NCI-H345 (cell line): ENCODE results near the gene NELL2.

Source experiments
- DNase-seq: peaks from one replicate; lab custom pipeline; 2025; lab: John Stamatoyannopoulos, UW

NELL2 gene

DNA sequence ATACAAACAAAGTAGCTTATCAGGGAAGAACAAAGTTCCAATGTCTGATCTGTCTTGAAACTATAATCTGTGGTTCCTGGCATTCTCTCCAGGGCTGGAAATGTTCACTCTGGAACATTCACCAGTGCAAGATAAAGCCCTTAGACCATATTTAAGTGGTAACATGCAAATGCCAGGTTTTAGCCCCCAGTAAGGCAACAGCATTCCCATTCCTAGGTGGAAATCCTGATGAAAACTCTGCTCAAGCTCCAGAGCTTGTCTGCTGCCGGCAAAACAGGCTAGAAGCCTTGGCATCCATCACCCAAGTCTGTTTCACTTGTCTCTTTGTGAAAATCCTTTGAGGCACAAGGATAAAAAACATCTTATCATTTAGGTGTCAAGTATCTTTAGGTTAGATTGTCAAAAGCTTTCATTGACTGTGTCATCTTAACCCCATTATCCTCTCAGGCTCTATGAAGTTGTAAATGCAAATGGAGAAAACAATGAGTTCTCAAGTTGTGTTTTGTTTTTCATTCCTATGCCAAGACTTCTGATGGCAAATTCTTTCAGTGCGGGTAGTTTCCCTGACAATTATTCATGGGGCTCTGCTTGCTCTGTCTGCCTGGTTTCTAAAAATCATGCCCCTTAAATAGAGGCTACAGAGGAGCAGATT, 344.7 kb downstream of the NELL2 start:
- no peak for DNase-seq

DNA sequence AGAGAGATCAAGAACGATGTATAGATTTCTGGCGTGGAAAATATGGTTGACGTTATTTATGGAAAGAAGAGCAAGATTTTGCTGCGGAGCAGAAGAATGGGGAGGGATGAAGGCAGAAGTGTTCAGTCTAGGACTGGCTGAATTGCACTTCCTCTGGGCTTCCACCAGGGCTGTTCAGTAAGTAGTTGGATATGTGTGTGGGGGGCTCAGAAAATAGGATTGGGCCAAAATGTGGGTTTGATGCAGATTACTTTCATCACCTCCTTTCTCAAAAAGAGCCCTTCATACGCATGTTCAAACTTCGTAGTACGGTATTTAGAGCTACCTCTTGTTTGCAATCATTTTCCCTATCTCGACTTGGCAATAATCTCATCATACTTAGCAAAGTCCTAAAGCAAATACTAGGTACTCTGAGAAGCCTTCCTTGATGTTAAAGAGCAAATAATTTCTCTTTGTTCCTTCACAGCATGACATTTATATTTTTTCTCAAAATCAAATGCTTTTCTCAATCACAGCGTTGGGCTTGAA, 349.4 kb downstream of the NELL2 start:
- DNase-seq = no peak

DNA sequence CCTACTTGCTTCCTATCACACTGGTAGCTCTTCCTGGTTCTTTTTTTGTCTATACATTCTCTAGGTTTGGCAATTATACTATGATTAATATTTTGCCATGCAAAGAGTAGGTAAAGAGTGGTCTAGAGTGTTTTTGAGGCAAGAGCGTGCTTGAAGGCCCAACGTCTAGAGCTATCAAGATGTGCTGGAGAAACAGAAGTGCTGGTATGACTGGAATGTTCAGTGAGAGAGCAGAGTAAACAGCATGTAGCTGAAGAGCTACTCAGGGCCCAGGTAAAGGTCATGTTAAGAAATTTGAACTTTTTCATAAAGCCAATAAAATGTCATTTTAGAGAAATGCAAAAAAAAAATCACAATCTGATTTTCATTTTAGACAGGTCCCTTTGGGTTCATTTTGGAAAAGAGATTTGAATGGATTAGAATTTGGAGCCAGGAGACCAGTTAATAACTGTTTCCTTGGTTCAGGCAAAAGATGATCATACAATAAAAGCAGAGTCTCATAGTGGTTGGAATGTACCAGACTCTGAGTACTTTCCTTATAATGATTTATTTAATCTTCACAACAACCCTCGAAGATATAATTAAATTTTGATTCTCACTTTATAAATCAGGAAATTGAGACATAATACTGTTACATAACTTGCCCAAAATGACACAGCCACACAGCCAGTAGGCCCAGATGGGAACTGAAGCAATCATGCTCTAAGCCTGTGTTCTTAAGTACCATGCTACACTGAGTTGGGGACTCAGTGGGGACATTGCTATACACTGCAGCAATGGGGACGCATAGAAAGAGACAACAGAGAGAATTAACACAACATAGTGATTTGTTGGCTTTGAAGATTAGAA, 350.1 kb downstream of the NELL2 start:
- no peak for DNase-seq

DNA sequence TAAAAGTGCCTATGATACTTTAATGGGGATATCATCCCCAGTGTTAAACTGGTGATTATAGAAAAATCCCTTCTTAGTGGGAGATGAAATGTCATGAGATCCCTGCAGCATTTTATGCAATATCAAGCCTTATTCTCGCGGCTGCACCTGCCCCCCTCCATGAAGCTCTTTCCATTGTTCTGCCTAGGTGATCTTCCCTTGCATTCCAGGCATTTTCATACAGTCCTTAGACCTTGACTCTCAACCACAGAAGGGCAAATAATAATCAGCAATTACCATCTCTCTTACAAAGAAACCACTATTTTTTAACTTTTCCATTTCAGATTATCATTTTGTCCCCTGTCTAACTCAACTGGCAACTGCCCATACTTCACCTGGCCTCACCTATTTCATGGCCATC, 352.3 kb downstream of the NELL2 start:
- DNase-seq = no peak

DNA sequence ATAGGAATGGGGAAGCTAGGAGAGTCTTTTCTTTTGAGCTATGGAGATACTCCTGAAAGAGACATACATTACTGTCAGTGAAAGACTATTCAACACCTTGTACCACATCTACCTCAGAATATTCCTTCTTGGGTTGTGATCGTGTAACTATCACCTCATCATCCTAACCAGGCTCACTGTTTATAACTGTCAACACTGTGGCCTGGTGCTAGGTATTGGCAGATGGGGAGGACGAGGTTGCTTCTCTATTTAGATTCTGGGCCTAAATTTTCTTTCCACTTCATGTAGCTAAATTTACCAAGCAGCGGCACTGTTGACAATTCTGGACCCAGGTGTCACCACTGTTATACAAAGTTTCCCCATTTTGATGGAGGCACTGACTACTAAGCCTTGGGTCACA, 354.4 kb downstream of the NELL2 start:
- DNase-seq = no peak

DNA sequence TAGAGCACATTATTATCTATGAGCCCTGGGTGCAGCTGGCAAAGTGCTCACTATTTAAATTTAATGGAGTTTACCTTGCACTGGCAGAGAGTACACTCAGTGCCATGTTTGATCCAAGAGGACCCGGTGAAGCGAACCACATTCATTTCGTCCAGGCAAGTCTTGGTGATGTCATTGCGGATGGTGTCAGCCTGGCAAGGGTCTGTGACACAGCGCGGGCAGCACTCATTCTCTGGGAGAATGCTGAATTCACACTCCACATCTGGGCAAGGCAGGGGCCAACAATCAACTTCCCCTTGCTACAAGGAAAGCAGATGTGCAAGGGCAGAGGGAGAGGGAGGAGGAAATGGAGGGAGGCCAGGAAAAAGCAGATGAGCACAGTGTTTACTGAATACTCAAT, 356.2 kb downstream of the NELL2 start:
- no peak for DNase-seq

DNA sequence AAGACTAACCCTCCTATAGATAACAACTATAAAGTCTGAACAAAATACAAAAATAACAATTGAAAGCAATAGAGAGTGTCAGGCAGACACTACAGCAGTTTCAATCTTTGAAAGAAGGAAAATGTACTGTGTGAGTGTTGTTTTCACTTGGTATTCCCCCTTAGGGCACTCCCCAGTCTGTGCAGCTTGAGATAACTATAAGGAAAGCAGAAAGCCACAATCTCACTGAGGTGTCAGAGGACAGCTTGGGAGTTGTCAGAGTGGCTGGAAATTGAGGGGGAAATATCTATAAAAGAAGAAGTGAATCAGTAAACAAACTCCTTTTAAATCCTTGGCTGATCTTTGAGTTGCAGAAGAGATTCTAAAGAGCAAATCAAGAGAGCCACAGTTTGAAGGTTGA, 364.8 kb downstream of the NELL2 start:
- DNase-seq = no peak

DNA sequence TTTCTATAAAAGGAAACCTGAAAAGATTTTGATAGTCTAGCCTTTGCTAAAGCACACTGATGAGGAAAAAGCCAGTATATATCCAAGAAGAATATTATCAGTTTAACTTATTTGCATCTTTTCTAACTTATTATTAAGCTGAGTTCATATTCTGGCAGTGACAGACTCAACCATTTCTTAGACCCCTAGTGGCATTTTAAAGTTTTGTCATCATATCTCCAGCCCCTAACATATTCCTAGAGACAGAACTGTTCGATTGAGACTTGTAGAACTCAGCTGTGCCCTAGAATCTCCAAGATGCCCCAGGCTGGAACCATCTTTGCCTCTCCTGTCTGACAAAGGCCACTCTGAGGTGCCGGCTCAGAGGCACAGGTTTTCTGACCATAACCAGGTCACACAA, 365.6 kb downstream of the NELL2 start:
- DNase-seq = no peak

DNA sequence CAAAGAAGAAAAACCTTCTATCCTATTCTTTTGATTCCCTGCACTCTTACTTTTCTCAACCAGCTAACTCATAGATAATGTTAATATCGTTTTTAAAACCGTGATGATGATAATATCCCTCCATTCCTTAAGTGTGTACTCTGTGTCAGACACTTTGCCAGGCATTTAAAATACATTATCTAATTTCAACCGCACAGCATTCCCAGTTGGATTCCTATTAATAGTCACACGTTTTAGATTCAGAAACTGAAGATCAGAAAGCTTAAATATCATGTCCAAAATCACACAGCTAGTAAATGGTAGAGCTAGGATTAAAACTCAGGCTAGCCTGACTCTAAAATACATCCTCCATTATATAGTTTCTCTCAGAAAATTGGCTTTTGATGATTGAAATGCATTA, 366.0 kb downstream of the NELL2 start:
- DNase-seq = no peak

DNA sequence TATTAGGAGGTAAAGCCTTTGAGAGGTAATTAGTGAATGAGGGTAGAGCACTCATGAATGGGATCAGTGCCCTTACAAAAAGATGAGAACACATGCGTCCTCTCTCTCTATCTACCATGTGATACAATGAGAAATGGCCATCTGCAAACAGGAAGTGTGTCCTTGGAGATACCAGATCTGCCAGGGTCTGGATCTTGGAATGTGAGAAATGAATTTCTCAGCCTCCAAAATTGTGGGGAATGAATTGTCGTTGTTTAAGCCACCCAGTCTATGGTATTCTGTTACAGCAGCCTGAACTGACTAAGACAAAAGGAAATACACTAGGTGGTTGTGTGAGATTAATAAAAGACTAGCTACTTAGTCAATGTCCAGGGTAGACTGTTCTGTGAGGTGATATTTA, 366.6 kb downstream of the NELL2 start:
- DNase-seq = no peak

DNA sequence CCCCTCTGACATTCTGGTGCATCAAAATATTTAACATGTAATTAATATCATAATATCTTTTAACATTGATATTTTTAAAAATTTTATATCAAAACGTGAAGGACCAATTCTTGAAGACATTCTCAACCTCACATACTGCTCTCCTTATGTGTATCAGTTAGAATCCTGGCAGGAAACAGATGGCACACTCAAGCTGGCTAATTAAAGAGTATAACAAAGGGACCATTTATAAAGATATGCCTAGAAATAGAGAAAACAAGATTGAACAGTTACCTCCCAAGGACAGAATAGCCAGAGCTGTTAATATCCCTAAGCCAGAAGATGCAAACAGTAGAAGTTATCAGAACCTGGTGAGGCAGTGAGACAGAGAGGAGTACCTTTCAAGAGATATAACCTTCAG, 368.7 kb downstream of the NELL2 start:
- no peak for DNase-seq

DNA sequence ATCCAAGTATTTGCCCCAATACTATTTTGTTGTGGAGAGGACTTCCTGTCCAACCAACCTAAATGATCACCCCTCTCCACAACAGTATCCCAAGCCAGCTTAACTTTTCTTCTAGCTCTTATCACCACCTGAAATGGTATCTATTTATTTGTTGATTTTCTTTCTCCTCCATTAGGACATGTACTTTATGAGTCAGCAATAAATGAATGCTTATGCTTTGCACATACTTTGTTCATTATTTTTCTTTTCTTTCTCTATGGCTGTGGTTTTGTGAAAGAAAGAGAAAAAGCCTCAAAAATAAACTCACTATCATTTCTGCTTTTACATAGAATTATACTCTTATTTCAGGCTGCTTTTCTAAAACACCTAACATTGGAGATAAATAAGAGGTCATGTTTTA, 371.3 kb downstream of the NELL2 start:
- DNase-seq = no peak

DNA sequence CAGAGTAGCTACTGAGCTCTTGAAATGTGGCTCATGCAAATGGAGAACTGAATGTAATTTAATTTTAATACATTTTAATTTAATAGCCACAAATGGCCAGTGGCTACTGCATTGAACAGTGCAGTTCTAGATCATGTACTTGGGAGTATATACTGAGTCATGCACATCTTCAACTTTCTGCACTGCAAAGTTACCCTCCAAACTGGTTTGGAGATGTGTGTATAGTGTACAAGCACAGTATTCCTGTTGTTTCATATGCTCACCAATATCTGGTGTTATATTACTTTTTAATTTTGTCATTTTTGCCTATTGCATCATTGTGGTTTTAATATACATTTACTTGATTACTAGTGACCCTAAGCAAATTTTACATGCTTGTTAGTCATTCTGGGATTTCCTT, 372.8 kb downstream of the NELL2 start:
- no peak for DNase-seq

DNA sequence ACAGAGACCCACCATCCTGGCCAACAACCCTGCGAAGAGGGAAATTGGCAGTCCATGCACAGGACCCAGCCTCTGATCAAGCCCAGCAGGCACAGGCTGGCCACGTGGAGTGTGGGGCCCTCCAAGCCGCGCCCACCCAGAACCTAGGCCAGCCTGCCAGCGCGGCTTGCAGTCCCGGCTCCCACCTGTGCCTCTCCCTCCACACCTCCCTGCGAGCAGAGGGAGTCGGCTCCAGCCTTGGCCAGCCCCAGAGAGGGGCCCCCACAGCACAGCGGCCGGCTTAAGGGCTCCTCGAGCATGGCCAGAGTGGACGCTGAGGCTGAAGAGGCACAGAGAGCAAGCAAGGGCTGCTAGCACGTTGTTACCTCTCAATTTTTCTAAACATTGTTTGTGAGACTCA, 373.4 kb downstream of the NELL2 start:
- DNase-seq = no peak

DNA sequence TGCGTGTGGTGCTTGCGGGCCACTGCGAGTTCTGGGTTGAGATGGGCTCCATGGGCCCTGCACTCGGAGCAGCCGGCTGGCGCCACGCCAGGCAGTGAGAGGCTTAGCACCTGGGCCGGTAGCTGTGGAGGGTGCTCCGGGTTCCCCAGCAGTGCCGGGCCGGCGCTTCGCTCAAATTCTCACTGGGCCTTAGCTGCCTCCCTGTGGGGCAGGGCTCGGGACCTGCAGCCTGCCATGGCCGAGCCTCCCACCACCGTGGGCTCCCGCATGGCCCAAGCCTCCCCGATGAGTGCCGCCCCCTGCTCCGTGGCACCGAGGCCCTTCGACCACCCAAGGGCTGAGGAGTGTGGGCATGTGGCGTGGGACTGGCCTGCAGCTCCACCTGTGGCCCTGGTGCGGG, 375.7 kb downstream of the NELL2 start:
- no peak for DNase-seq

DNA sequence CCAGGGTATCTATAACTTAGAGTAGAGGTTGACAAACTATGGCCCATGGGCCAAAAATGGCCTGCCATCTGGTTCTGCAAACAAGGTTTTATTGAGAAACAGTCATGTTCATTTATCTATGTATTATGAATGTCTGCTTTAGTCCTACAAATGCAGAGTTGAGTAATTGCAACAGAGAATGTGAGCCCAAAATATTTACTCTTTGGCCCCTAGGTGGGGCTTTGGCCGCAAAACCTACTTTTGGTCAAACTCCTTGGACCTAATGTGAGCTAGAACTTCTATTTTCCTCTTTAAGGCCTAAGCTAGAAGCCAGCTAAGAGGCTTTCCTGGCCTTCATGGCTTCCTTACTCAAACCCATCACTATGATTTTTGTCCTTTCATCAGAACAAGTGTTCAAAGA, 379.1 kb downstream of the NELL2 start:
- no peak for DNase-seq

DNA sequence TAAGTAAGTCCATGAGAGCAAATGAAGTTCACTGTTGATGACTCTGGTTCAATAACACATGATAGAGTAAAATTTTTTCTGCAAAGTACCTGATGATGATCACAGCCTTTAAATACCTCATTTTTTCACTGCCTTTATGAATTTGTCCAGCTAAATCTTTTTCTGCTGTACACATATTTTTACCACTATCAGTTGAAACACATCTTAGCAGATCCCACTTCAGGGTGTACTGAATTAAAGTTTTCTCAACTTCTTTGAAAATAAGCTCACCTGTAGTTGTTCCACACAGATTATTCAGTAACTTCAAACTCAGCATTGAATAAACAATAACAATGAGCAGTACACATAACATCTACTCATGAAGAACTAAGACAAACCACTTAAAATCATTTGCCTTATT, 385.9 kb downstream of the NELL2 start:
- DNase-seq = no peak

DNA sequence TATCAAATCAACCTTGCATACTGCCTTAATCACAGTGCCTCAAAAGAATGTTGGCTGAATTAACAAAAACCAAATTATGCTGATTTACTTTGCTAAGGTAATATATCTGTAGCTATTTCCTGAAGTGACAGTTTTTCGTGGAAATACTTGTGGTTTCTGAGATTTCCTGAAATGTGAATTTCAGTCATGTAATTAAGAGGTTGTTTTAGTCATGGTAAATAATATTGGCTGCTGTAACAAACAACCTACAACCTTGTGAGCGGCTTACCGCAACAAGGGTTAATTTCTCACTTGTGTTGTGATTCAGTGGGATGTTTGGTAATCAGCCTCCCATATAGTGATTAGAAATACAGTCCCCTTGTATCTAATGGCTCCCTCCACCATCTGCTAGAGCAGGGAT, 387.9 kb downstream of the NELL2 start:
- no peak for DNase-seq

DNA sequence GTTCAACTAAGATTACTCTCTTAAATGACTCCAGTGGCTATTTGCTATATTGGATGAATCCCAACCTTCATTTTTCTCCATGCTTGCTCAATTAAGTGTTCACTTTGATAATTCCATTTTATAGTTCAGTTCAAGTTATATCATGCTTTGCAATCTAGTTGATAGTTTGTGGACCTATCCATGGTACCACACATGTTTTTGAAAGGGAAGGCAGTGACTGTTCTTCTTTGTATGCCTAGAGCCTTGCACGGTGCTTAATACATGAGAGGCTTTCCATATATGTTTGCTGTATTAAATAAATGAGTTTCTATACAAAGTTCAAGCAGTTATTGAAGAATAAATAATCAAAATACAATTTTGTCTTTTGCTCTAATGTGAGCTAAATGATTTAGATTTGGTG, 391.3 kb downstream of the NELL2 start:
- DNase-seq = no peak

DNA sequence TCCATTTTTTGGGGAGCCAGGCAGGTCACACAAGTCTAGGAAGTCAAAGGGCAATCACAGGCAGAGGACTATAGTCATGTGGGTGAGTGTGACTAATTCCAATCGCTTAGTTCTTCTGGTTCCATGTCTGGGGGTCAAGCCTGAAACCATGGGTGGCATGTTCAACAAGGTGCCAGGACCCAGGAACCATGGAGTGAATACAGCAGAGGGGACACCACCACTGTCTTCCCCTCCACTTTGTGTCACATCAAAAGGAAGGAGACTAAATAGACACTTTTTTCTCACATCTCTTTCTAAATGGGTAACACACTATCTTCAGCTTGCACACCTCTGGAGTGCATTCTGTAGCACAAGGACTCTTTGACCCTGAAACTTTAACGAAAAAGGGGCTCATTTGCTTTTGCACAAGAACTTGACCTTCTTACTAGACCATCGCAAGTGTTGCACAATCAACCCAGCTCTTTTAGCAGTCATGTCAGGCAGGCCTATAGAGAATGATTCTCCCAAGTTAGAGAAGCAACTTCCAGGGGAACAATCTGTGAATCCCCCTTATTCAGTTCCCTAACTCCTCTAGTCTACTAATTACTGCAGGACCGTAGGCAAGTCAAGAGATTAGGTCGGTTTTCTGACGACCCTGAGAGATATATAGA, 398.7 kb downstream of the NELL2 start:
- no peak for DNase-seq

DNA sequence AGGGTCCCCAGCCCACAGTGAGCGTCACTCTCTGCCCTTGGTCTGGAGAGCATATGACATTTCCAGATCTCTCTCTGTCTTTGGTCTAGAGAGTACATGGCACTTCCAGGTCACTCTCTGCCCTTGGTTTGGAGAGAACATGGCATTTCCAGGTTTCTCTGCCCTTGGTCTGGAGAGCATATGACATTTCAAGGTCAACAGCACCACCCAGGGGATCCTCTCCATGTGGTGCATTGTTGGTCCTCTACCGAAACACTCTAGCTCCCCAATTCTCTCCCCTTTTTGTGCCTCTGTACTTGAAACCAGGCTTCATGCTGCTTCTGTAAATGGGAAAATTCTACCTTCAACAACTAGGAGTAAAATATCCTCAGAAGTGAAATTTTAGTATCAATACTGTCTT, 399.4 kb downstream of the NELL2 start:
- no peak for DNase-seq

DNA sequence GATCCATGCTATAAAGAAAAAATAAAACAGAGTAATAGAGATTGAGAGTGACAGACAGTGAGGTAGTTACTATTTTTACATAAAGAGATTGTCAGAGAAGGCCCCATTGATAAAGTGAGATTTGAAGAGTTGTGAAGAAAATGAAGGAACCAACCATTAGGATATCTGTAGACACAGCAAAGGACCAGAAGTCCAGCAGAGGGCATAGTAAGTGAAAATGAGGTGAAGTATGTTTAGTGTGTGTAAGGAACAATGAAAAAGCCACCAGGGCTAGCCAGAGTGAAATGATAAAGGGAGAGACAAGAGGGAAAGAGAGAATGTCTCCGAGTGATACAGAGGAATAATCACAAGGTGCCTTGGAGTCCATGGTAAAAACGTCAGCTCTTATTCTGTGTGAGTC, 411.0 kb downstream of the NELL2 start:
- DNase-seq = no peak

DNA sequence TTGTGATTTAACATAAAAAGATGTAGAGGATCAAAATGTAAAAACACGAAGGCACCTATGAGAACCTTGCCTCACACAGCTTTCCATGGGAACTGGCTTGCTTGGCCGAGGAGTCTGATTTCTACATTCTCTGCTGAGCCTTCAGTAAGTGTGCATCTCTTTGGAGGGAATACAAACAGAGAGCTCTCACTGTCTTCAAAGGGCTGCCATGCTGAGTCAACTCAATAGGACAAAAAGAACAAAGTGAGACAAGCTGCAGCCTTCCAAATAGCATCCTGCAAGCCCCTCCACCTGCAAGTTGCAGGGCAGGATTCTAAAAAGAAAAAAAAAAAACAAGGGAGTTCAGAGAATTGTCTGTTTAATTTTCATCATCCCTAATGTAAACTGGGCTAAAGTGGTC, 411.9 kb downstream of the NELL2 start:
- no peak for DNase-seq
